HG02588 (cell line): Measurements from ENCODE around the gene GPSM1.
"Not testable (repeated sequence)": the region's sequence is repeated elsewhere in the genome, so short reads cannot be mapped to it uniquely, and the experiment has no call there.

ENCODE experiments used
- ATAC-seq: cut with Tn5 transposase; IDR thresholded peaks from one replicate; pipeline ENCODE4 v1.9.1; 2021; ENCODE audit warnings: mild to moderate bottlenecking, moderate library complexity; ENCODE audit not compliant: unreplicated experiment

GPSM1 gene

GRCh38 chr9:136392538-136393449, 65.5 kb downstream of the GPSM1 start:
- no peak for ATAC-seq

GRCh38 chr9:136393531-136393930, 66.2 kb downstream of the GPSM1 start:
- ATAC-seq, result no peak

- ATAC-seq, result no peak
Observed at GRCh38 chr9:136394312-136395019, 67.1 kb downstream of the GPSM1 start.

- ATAC-seq, result no peak
Observed at GRCh38 chr9:136395020-136395340, 67.6 kb downstream of the GPSM1 start.

GRCh38 chr9:136395345-136396218, 68.2 kb downstream of the GPSM1 start:
- ATAC-seq, result no peak

- no peak for ATAC-seq
Observed at GRCh38 chr9:136396219-136396515, 68.8 kb downstream of the GPSM1 start.

- ATAC-seq, result no peak
Observed at GRCh38 chr9:136397643-136398042, 70.3 kb downstream of the GPSM1 start.

- ATAC-seq, result no peak
Observed at GRCh38 chr9:136398286-136398685, 70.9 kb downstream of the GPSM1 start.

- peak; percentile 38 for ATAC-seq
Observed at GRCh38 chr9:136399176-136400037, 72.1 kb downstream of the GPSM1 start.

GRCh38 chr9:136400038-136400834, 72.9 kb downstream of the GPSM1 start, which contains the start of gene SNAPC4:
SNAPC4 (minus strand) TSS chr9:136400170; CDS start chr9:136398428, 1,742 bp downstream.
- ATAC-seq, result peak; percentile 73

- no peak for ATAC-seq
Observed at GRCh38 chr9:136401173-136401922, 74.0 kb downstream of the GPSM1 start.

- ATAC-seq, result no peak
Observed at GRCh38 chr9:136402067-136402466, 74.7 kb downstream of the GPSM1 start.

- ATAC-seq, result no peak
Observed at GRCh38 chr9:136403538-136403914, 76.2 kb downstream of the GPSM1 start.

- ATAC-seq, result no peak
Observed at GRCh38 chr9:136403915-136404800, 76.8 kb downstream of the GPSM1 start.

GRCh38 chr9:136404801-136405136, 77.4 kb downstream of the GPSM1 start:
- no peak for ATAC-seq

- ATAC-seq, result no peak
Observed at GRCh38 chr9:136405481-136405880, 78.1 kb downstream of the GPSM1 start.

GRCh38 chr9:136405904-136406303, 78.6 kb downstream of the GPSM1 start:
- not testable (repeated sequence) for ATAC-seq

GRCh38 chr9:136407061-136407460, 79.7 kb downstream of the GPSM1 start:
- not testable (repeated sequence) for ATAC-seq
